Right lobe of liver (tissue), 4 donors: ENCODE results near the gene ASCC3.

ENCODE experiments used
- CTCF ChIP-seq, 4 donors: fragments of 200-600 bp in 3 of 4; fragments of 450-650 bp in 1 of 4; IDR thresholded peaks; one replicate each; pipeline versions ENCODE4 v1.5.1 to v1.8.0; 2016 to 2022; ENCODE audit warnings: antibody characterized with exemption in 4 of 4, mild to moderate bottlenecking in 2 of 4
- POLR2A ChIP-seq: fragments of 450-650 bp; IDR thresholded peaks from one replicate; pipeline ENCODE4 v1.6.1; 2017; ENCODE audit warnings: antibody characterized with exemption, mild to moderate bottlenecking
- donor health status: DM: no; HTN: no; CAD: no.
- donor health status: DM: no; HTN: no; CAD: no.
- donor health status: DM: no; HTN: yes; CAD: no.

GRCh38 chr6:100850174-100850573, 31.0 kb downstream of the ASCC3 start:
- TF ChIP-seq CTCF (IDR thresholded peaks at IDR 0.05) (no peak), POLR2A (no peak)
